IPS-NIHi7 (cell line): ENCODE data around the gene RNF7.
"Not testable (repeated sequence)": the region's sequence is repeated elsewhere in the genome, so short reads cannot be mapped to it uniquely, and the experiment has no call there.

Experiments used
- DNase-seq: peaks from one replicate; pipeline ENCODE4 v3.0.0; 2012; ENCODE audit warnings: mixed read lengths; ENCODE audit errors: extremely low spot score

Gene RNF7

DNA sequence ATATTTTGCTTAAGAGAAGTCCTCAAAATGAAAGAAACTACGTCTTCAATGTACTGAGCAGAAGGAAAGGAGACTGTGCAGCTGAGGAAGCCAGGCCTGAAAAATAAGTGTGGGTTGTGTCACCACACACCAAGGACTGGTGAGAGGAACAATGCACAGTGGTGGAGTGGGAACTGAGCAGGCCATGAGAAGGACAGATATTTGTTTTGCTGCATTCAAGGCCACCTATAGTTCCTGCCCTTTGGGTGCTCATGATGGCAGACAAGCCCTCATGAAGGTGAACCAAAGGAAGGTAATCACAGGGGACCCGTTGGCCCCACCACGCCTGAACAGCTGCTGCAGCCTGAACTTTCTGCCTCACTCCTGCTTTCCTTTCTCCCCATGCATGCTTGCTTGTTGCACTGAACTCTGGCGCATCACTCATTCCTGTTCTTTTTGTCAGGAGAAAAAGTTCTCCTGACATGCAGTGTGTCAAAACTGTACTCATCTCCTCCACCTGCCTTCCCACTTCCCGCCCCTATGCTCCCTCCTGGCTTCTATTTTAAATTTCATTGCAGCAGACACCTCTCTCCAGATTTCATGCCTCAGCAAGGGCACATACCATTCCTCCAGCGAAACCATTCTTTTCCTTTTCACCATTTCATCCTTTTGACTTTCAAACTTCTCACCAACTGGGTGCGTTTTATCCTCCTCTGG is 2.2 kb upstream of the RNF7 start:
- no peak for DNase-seq

DNA sequence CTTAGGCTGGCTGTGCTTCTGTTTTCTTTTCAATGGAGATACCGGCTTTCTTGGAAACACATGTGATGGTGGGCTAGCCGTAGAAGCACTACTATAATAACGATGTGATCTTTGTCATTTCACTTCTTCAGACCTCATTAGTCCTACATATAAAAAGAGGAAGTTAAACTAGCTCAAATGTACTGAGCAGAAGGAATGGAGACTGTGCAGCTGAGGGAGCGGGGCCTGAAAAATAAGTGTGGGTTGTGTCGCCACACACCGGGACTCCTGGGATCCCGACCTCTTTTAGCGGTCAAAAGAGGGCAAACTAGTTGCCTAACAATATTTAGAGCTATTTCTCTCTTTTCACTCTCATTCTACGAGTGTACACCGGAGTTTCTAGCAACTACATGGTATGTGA is 1.0 kb upstream of the RNF7 start:
- no peak for DNase-seq

DNA sequence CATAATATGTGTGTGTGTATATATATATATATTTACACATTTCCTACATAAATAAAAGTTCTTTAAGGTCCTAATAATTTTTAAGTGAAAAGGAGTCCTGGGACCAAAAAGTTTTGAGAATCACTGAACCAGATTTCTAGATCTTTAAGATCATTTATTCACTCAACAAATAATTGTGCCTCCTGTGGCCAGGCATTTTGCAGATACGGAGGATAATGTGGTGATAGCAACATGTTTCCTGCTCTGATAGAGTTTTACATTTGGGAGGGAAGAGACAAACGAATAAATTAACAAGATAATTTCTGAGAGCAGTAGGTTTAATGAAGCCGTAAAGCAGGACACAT is 448 bp upstream of the RNF7 start:
- DNase-seq: no peak

DNA sequence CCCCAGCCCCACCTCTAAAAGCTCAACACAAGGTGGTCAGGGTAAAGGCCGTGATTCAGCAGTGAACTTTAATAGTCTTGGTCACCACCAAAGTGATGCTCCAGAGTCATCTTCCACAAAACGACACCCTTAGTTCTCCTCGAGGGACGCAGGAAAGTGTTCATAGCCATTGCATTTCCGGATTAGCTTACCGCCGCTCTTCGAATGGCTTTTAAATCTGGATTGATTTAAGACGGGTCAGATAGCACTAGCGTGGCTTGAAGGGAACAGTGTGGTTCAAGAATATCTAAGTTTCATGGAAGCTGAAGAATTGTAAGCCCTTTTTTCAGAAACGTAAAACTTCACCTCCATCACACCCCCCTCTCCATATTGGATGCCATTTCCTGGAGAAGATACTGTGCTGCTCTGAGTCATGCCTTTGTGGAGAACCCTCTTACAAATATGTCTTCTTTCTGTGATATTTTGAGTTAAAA is 829 bp downstream of the RNF7 start:
- no peak for DNase-seq

DNA sequence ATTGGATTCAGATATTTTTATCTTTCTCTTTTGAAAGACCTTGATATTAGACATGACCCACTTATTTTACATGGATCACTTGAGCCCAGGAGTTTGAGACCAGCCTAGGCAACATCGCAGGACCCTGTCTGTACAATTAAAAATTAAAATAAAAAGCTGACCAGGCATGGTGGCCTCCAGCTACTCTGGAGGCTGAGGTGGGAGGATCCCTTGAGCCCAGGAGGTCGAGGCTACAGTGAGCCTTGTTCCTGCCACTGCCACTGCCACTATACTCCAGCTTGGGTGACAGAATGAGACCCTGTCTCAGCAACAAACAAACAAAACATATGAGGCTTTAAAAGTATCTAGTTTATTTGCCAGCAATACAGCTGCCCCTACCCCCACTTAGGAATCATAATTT is 1.6 kb downstream of the RNF7 start:
- DNase-seq: no peak

DNA sequence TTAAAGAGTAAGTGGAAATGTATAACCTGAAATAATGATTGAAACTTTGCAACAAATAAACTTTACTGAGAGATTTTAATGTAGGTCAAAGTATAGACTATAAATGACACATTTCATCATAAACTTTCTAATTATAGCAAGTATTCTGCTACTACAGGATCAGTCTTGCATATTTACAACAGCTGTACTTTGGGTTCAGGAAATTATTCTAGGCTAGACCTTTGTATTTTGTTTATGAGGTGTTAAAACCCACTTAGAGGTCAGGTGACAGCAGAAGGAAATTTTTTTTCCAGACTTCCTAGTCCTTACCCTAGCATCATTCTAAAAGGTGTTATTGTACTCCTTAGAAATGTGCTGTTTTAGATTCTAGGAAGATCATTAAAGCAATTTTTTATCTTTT is 2.3 kb downstream of the RNF7 start:
- DNase-seq: no peak

DNA sequence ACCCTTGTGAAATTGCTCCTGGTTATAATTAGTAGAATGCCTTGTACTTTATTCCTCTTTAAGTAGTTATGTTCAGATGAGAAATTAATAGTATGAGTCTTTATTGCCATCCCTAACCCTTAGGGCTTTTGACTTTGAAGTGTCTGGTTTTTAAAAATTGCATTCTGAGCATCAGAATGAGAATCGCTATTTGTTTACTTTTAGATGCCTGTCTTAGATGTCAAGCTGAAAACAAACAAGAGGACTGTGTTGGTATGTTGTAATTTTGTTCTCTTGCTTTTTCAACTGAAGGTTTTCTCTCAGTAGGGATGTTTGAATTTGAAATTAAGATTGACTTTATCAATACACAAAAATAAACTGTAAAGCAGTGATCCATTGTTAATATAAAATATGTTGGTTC is 5.2 kb downstream of the RNF7 start:
- no peak for DNase-seq

DNA sequence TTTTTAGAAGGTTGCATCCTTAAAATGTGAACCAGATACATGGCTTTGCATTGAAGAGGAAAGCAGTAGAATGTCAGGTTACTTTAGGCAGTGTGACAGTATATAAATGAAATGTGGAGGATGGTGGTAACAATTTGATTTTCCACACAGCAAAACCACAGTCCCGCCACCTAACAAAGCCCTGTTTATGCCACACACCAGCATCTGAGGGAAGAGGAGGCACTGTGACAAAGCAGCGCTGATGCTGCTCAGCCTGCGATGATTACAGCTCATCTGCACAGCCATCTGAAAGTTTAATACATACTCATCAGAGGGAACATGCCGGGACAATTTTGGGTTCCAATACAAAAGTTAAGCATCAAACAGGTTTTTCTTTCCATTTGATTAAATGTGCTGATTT is 8.9 kb downstream of the RNF7 start:
- DNase-seq: no peak

DNA sequence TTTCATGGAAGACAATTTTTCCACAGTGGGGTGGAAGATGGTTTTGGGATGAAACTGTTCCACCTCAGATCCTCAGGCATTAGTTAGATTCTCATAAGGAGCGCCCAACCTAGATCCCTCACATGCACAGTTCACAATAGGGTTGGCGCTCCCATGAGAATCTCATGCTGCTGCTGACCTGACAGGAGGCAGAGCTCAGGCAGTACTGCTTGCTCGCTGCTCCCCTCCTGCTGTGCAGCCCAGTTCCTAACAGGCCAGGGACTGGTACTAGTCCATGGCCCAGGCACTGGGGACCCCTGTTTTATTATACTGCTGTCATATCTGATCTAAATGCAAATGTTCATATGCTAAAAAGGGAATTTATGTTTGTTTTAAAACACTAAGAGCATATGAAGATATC is 15.3 kb downstream of the RNF7 start:
- no peak for DNase-seq

DNA sequence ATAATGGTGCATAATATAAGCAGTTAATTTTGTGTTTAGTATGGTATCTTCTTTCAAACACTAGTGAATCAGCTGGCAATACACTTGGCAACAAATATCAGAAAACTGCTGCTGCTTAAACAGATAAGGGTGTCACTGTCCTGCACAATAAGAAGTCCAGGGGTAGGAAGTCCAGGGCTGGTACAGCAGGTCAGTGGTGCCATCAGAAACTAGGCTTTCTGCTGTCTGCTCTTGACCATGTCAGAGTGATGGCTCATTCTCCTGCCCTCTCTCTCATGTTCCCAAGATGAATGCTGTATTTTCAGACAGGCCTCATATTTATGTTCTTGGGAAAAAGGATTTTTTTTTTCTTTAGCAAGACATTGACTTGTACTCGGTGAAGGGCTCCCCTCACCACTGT is 15.9 kb downstream of the RNF7 start:
- DNase-seq: no peak

DNA sequence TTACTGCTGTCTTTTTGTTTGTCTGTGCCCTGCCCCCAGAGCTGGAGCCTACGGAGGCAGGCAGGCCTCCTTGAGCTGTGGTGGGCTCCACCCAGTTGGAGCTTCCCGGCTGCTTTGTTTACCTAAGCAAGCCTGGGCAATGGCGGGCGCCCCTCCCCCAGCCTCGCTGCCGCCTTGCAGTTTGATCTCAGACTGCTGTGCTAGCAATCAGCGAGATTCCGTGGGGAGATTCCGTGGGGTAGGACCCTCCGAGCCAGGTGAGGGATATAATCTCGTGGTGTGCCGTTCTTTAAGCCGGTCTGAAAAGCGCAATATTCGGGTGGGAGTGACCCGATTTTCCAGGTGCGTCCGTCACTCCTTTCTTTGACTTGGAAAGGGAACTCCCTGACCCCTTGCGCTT is 24.5 kb downstream of the RNF7 start:
- DNase-seq: not testable (repeated sequence)

DNA sequence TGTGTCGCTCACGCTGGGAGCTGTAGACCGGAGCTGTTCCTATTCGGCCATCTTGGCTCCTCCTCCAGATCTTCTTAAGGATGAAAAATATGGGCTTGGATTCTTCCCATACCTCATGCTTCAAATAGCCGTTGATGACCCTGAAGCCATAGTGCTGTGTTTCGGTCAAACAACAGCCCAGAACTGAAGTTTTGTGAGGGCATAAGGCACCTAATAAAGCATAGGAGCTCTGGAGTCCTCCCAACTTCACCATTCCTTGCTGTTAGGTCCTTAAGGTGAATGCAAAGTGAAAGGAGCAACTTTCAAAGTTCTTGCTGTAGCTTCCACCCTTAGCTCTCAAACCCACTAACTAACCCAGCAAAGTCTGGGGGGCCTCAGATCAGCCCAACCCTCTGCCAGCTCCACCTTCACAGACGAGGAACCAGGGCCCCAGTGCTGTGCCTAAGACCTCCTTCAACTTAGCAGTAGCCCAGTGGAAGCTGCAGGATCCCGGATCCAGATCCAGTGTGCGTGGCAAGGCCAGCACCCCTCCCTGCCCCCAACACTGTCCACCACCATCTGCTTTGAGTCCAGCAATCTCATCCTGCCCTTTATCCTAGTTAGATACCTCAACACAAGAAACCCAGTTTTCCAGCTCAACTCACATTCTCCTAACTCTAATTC is 25.1 kb downstream of the RNF7 start, which contains the start of gene GRK7:
TSS of gene GRK7 (plus strand) at position 321 of the 663 bp plus-strand sequence. CDS start 14,877 bp downstream, outside the sequence.
- DNase-seq: no peak

DNA sequence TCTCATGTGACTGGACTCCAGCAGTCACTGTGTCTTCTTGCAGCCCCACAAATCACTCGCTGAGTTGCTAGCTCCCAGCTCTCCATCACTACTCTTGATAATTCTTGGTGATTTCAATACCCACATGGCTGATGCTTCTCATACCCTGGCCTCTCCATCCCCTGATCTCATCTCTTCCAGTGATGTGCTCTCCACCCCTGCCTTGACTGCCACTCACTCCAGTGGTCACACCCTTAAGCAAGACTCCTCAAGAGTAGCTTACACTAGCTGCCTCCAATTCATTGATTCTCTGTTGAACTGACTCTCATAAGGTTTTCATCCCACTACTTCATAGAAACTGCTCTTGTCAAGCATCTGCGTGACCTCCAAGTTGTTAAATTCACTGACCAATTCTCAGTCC is 25.9 kb downstream of the RNF7 start:
- no peak for DNase-seq

DNA sequence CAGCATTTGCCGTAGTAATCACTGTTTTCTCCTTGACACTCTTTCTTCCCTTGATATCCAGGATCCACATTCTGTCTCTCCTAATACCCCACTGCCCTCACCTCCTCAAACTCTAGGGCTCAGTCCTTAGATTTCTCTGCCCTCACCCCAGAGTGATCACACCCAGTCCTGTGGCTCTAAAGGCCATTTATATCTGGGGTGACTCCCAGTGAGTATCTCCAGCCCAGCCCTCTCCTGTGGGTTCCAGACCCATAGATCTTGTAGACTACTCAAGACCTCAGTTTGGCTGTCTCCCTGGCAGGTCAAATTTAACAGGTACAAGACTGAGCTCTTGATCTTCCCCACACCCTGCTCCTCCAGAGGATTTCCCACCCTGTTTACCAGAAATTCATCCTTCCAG is 26.4 kb downstream of the RNF7 start:
- DNase-seq: no peak

DNA sequence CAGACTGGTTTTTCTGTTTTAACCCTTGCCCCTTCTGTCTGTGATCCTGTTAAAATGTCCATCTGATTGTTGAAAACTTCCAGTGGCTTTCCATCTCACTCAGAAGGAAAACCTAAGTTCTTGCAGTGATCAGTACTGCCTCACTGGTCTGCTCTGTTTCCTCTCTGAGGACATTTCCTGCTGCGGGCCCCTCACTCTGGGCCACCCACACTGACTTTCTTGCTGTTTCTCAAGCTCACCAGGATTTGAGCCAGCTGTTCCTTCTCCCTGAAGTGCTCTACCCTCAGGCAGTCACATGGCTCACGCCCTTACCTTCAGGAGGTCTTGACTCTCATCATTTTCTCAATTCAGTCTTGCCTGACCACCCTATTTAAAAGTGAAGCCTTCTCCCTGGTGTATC is 26.9 kb downstream of the RNF7 start:
- no peak for DNase-seq

DNA sequence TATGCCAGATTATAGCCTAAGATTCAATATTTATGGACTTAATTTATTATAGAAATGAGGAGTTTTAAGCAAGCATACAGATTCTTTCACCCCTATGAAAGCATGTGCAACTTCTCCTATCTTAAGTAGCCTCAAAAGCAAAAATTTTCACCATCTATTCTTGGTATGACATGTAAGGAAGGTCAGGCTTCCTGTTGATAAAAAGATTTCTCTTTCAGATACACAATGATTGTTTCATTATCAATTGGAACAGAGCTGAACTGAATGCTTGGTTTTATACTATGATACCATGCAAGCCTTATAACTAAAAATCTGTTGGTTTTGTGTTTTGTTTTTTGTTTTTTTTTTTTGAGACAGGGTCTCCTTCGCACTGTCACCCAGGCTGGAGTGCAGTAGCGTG is 29.0 kb downstream of the RNF7 start:
- no peak for DNase-seq

DNA sequence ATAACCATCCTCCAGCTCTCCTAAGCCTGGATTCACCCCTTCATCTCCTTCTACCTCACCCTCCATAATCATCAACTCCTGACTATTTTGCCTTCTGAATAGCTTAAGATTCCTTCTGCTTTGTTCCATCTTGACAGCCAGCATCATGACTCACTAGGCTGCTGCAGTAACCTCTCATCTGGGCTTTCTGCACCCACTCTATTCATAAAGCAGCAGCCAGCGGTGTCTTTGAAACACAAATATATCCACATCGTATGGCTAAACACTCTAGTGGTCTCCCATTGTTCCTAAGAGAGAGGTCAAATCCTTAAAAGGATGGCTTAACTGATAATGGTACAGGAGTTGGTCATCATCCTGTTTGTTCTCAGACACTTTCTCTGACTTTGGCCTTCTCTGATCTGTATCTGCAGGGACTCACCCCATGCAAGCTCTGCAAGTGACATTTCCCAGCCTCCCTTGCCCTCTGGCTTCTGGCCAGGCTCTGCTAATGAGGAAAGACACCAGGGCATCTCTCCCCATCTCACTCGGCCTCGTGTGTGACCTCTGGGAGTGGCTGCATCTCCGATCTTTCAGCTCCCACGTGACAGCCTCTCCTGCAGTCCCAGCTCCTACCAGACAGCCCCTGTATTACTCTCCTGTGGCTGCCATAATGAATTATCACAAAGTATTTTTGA is 31.3 kb downstream of the RNF7 start:
- no peak for DNase-seq

DNA sequence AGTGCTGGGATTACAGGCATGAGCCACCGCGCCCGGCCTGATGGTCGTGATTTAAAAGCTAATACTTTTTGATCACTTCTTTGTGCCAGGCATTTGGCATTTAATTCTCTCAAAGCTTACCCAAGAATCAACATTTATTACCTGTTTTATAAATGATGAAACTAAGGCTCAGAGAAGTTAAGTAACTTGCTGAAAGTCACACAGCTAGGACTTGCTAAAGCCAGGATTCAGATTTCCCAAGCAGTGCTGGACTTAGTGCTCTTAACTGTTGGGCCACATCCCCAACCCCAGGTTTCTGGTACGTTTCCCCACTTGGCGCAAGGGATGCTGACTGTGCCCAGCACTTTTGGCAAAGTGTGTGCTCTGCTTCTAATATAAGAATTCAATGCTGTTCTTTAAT is 35.6 kb downstream of the RNF7 start:
- no peak for DNase-seq

DNA sequence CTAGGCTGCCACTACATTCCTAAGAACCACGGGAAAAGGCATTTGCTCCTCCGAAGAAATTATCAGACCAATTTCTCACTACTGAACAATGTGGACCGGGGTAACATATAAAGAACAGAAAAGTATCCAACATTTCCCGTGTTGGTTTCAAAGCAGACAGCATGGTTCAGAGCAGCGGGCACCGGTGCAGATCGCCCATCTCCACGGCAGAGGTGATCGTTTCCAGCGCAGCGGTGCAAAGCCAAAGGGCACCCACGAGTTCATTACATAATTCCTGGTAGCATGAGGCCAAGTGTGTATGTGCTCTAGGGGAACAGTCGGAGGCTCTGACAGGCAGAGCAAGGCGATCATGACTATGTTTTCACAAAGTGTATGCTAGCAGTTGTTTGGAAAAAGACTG is 38.3 kb downstream of the RNF7 start:
- no peak for DNase-seq

DNA sequence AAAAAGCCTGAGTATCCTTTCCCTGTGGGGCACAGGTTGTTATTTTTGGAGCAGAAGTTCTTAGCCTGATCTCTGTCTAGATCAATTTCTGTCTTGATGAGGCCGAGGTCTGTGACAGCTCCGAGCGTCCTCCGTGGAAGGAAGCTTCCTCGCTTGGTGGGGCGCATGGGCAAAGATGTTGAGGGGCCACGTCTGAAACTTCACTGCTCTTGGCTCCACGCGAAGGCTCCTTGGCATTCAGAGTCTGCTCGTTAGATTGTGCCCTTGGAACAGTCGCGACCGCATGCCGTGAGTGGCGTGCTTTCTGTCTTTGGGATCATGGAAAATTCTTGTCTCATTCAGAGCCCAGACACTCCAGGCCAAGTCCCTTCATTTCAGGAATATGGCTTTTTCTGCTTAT is 38.8 kb downstream of the RNF7 start:
- no peak for DNase-seq

DNA sequence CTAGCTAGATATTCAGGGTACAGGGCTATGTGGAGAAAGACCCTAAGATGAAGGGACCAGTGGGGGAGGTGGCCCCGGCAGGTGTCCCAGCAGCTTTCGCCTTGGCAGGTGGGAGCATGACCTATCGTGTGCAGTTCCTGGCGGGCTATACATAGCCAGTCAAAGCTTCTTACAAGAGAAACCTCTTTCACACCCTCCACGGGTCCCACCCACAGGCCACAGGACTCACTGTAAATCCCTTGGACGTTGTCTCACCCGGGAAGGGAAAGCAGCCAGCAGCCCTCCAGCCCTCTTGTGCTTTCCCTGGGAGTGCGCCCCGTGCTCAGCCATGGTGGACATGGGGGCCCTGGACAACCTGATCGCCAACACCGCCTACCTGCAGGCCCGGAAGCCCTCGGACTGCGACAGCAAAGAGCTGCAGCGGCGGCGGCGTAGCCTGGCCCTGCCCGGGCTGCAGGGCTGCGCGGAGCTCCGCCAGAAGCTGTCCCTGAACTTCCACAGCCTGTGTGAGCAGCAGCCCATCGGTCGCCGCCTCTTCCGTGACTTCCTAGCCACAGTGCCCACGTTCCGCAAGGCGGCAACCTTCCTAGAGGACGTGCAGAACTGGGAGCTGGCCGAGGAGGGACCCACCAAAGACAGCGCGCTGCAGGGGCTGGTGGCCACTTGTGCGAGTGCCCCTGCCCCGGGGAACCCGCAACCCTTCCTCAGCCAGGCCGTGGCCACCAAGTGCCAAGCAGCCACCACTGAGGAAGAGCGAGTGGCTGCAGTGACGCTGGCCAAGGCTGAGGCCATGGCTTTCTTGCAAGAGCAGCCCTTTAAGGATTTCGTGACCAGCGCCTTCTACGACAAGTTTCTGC is 40.1 kb downstream of the RNF7 start:
- DNase-seq: no peak

DNA sequence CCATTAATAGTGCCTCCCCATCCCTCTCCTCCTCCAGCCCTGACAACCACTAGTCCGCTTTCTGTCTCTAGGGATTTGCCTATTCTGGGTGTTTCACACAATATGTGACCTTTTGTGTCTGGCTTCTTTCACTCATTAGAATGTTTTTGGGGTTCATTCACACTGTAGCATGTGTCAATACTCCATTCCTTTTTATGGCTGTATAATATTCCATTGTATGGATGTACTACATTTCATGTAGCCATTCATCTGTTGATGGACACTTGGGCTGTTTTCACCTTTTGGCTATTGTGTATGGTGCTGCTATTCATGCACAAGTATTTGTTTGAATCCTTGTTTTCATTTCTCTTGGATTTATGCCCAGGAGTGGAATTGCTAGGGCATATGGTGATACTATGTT is 41.6 kb downstream of the RNF7 start:
- no peak for DNase-seq
